Activated CD8-positive, alpha-beta memory T cell treated with anti-CD3 and anti-CD28 coated beads for 1 hour (primary cell): ENCODE data around the gene ZDHHC19.

Experiments used
- DNase-seq, 2 donors: peaks; one replicate each; pipeline ENCODE4 v3.0.0-alpha.2; 2020; ENCODE audit warnings: low read depth in 1 of 2; ENCODE audit errors: extremely low read depth in 1 of 2

The ZDHHC19 gene

DNA sequence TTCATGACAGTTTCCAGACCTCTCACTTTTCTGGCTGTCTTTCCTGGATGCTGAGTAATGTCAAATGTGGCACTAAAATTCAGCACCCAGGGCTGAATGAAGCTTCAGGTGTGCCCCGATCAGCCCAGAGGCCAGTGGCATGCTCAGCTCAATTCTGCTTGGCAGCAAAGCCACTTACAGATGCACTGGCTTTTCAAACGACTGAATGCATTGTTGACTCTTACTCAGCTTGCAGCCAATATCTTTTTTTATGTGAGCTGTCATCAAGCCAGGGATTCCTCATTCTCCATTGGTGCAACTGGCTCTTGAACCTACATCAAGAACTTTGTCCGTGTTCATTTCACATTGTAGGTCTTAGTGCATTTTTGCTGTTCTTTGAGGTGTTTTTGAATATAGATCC, 60.7 kb downstream of the ZDHHC19 start:
- no peak for DNase-seq

DNA sequence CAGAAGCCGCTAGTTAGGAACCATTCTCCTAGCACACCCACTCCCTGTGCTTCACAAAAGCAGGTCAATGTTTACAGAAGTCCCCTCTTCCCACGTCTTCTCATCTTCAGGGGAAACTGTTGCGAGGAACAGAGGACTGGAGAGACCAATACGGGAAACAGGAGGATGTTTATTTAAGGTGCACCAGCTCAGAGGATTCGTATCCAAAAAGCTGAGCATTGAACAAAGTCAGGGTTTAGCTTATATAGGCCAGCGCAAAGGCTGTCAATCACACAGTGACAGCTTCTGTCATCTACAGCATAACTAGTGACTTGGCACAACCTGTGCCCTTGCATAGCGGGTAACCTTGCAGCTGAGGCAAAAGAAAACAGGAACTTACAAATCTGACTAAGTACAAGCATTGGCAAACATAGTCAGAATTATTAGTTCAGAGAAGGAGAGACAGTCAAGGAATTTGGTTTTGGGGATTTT, 61.3 kb downstream of the ZDHHC19 start:
- DNase-seq: no peak

DNA sequence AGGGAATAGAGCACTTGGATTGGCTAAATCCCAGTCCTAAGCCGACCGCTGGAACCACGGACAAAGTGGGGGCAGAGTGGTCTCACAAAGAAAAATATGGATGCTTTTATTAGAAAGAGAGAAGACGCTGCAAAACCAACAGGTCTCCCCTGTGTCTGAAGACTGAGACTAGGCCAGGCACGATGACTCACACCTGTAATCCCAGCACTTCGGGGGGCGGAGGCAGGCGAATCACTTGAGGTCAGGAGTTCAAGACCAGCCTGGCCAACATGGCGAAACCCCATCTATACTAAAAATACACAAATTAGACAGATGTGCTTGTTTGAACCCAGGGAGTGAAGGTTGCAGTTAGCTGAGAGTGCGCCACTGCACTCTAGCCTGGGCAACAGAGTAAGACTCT, 61.8 kb downstream of the ZDHHC19 start:
- DNase-seq: no peak
